ENCODE results near the gene ARHGEF10L. TPM values are rescaled to one million over a fixed set of nuclear protein-coding genes. Genes with fewer than 3 reads are reported as not detected.
"Not testable (repeated sequence)": the region's sequence is repeated elsewhere in the genome, so short reads cannot be mapped to it uniquely, and the experiment has no call there.

Gene ARHGEF10L
- total RNA-seq, 2 donors from 2014 or later: 226 to 301 TPM

DNA sequence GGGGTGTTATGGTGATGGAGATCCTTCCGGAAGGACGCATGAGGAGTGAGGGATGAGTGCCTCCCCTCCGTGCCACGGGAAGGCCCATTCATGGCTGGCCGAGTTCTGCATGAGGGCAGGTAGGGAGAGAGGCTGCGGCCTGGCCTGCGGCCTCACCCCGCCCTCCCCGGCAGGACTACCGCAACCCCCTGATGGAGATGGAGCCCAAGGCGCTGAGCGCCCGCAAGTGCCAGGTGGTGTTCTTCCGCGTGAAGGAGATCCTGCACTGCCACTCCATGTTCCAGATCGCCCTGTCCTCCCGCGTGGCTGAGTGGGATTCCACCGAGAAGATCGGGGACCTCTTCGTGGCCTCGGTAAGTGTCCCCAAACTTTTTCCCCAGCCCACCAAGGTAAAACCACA is 83.3 kb downstream of the ARHGEF10L start:
- Histone ChIP-seq H3K4me1 (ENCODE audit: control insufficient read depth in 1 of 2, low read depth in 2 of 2) (peaks cover 42 to 88% of the 10 kb centered on the region in 2 donors), H3K9me3 (no peaks in the 10 kb centered on the region), H3K36me3 (peaks cover 61% of the 10 kb centered on the region), H3K27ac (peak overlapping the region; percentile 97 to 99), H3K27me3 (replicated peaks; ENCODE audit: insufficient read depth) (no peaks in the 10 kb centered on the region), H3K4me3 (no peak overlapping the region)
- DNase-seq (ENCODE audit: low spot score) (no peak), ATAC-seq (ENCODE audit: insufficient number of reproducible peaks, low FRiP score, low read depth) (no peak)
- no peak for TF ChIP-seq CTCF (IDR thresholded peaks at IDR 0.05)

- H3K4me1 ChIP-seq (ENCODE audit: control insufficient read depth in 1 of 2, low read depth in 2 of 2): peaks cover 47 to 93% of the 10 kb centered on the region in 2 donors
- H3K27ac ChIP-seq: peak overlapping the region; percentile 97 to 99
- DNase-seq (ENCODE audit: low spot score) (peak; percentile 70), ATAC-seq (ENCODE audit: insufficient number of reproducible peaks, low FRiP score, low read depth) (peak; percentile 69)
- H3K4me3 ChIP-seq: peak overlapping the region; percentile 22
- peaks cover 77% of the 10 kb centered on the region for H3K36me3 ChIP-seq
- TF ChIP-seq CTCF (IDR thresholded peaks at IDR 0.05): no peak
- H3K9me3 ChIP-seq: no peaks in the 10 kb centered on the region
- H3K27me3 ChIP-seq (replicated peaks; ENCODE audit: insufficient read depth): no peaks in the 10 kb centered on the region
Measured at GRCh38 chr1:17624611-17625233, 85.2 kb downstream of the ARHGEF10L start.

GRCh38 chr1:17627239-17628052 is 87.9 kb downstream of the ARHGEF10L start:
- H3K27ac ChIP-seq: peak overlapping the region; percentile 66 to 91
- peaks cover 77% of the 10 kb centered on the region for H3K36me3 ChIP-seq
- peaks cover 51 to 93% of the 10 kb centered on the region in 2 donors for H3K4me1 ChIP-seq (ENCODE audit: control insufficient read depth in 1 of 2, low read depth in 2 of 2)
- ATAC-seq (ENCODE audit: insufficient number of reproducible peaks, low FRiP score, low read depth) (no peak), DNase-seq (ENCODE audit: low spot score) (no peak)
- TF ChIP-seq CTCF (IDR thresholded peaks at IDR 0.05): no peak
- no peaks in the 10 kb centered on the region for H3K9me3 ChIP-seq
- no peaks in the 10 kb centered on the region for H3K27me3 ChIP-seq (replicated peaks; ENCODE audit: insufficient read depth)
- no peak overlapping the region for H3K4me3 ChIP-seq

GRCh38 chr1:17629046-17629445 is 89.5 kb downstream of the ARHGEF10L start:
- Histone ChIP-seq H3K4me1 (ENCODE audit: control insufficient read depth in 1 of 2, low read depth in 2 of 2) (peaks cover 64 to 93% of the 10 kb centered on the region in 2 donors), H3K36me3 (peaks cover 71% of the 10 kb centered on the region), H3K27ac (peak overlapping the region; percentile 66 to 91)
- not testable (repeated sequence) for H3K4me3 ChIP-seq; H3K27me3 ChIP-seq (replicated peaks; ENCODE audit: insufficient read depth); H3K9me3 ChIP-seq; DNase-seq (ENCODE audit: low spot score); ATAC-seq (ENCODE audit: insufficient number of reproducible peaks, low FRiP score, low read depth)

DNA sequence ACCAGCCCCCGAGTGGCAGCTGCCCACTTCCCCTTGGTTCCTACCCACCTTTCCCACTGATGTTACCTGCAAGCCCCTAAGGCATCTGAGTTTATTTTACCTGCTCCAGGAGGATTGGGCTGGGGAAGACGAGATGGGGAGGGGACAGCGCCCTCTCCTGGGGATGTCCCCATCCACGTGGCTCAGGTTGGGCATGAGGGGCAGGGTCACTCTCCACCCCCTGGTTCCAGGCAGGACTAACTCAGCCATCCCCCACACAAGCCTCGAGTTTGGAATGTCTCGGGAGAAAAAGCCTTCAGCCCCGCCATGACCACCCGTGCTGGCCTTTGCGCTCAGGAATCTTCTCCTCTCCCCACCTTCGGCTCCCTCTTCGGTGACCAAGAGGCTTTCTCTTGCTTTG is 90.0 kb downstream of the ARHGEF10L start:
- DNase-seq (ENCODE audit: low spot score) (no peak), ATAC-seq (ENCODE audit: insufficient number of reproducible peaks, low FRiP score, low read depth) (no peak)
- Histone ChIP-seq H3K9me3 (no peaks in the 10 kb centered on the region), H3K27me3 (replicated peaks; ENCODE audit: insufficient read depth) (no peaks in the 10 kb centered on the region), H3K27ac (peak overlapping the region; percentile 66 to 91), H3K36me3 (peaks cover 71% of the 10 kb centered on the region), H3K4me1 (ENCODE audit: control insufficient read depth in 1 of 2, low read depth in 2 of 2) (peaks cover 63 to 93% of the 10 kb centered on the region in 2 donors), H3K4me3 (no peak overlapping the region)
- no peak for TF ChIP-seq CTCF (IDR thresholded peaks at IDR 0.05)

All from thoracic aorta (tissue), 2 donors.